GM21825 (cell line): Measurements from ENCODE around the gene RPL22.

Experiments
- ATAC-seq: cut with Tn5 transposase; IDR thresholded peaks from one replicate; pipeline ENCODE4 v1.9.1; 2021; ENCODE audit warnings: mild to moderate bottlenecking, moderate library complexity; ENCODE audit not compliant: unreplicated experiment

Gene RPL22

DNA sequence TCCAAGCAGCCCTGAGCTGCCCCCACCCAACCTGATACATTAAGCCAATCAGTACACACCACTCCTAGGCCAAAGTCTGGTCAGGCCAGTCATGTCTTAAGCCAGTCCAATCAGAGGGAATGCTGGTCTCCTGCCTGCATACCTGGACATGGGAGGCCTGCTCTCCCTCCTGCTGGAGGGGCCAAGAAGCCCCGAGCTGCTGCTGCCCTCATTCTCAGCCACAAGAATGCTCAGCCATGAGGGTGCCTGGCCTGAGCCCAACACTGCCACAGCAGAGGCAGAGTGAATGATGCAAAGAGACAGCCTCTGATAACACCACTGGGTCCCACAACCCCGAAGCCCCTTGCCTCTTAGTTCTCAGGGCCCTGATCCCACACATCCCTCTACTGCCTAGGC, 42.3 kb downstream of the RPL22 start:
- no peak for ATAC-seq

DNA sequence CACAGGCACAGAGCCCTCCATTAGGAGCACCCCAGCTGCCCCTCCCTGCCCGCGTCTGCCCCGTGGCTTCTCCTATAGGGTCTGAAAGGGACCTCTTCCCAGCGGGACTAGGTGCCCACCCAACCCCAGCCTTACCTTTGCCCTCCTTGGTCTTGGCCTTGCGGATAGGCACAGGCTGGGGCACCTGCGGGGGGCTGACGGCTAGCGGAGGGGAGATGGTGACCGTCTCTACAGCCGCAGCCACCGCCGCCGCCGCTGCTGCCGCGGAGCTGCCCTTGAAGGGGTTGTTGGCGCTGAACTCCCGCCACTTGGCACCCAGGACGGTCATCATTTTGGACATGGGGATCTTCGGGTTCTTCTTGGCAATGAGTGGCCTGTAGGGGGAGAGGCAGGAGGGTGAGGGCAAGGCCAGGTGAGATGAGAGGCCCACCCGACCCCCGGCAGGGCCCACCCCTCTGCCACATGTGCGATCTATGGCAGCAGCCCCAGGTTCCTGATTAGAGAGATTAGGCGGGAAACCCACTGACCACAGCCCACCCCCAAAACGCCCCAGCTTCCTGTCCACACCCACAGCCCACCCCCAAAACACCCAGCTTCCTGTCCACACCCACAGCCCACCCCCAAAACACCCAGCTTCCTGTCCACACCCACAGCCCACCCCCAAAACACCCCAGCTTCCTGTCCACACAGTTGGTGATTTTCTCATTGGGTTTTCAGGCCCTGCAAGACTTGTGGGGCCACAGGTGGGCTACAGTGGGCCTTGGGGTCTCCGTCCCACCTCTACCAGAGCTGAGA, 44.7 kb downstream of the RPL22 start:
- no peak for ATAC-seq

DNA sequence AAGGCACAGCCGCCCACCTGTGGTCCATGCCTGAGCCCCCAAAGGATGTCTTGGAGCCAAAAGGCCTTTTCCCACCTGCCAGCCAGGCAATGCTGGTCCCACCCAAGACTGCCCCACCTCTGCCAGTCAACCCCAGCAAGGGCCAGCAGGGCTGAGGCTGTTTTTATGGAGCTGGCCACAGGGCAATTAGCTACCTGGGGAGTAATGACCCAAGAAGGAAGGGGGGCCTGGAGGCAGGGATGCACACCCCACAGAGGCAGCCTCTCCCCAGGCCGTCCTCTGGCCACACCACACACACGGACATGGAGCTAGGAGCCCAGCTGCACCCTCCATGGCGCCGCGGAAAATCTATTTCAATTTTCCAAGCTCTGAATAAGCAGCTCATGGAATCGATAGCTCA, 46.5 kb downstream of the RPL22 start:
- no peak for ATAC-seq

DNA sequence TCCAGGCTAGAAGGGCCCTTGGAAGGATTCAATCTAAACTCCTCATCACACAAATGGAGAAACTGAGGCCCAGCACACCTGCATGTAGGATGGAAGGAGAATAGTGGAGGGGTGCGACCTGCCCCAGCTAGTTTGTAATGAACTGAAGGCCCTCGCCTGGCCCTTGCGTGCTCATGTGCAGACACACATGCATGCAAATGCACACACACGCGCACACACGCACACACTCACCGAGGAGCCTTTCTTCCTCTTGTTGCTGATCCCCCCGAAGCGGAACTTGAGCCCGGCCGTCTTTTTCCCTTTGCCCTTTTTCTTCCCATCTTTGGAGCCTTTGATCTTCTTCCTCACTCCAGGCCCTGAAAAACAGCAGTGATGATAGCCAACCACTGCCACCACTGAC, 47.2 kb downstream of the RPL22 start:
- ATAC-seq: no peak

DNA sequence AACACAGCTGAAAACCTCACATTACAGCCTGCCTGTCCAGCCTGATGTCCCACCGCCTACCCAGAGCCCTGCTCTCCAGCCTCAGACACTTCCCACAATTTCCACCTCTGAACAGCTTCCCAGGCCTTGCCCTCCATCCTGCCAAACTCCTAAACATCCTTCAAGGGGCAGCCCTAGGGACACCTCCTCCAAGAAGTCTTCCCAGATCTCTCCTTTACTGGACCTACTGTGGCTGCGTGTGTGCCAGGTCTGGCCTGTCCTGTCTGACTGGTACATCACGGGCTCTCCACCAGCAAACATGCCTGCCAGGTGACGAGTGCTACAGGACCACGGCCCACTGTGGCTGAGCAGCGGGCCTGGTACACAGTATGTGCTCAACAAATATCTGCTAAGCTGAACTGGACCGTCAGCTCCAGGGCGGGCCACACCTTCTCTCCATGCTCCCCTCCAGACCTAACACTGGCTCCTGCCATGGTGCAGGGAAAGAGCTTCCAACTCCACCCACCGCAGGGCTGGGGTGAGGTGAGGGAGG, 48.0 kb downstream of the RPL22 start:
- ATAC-seq: no peak

DNA sequence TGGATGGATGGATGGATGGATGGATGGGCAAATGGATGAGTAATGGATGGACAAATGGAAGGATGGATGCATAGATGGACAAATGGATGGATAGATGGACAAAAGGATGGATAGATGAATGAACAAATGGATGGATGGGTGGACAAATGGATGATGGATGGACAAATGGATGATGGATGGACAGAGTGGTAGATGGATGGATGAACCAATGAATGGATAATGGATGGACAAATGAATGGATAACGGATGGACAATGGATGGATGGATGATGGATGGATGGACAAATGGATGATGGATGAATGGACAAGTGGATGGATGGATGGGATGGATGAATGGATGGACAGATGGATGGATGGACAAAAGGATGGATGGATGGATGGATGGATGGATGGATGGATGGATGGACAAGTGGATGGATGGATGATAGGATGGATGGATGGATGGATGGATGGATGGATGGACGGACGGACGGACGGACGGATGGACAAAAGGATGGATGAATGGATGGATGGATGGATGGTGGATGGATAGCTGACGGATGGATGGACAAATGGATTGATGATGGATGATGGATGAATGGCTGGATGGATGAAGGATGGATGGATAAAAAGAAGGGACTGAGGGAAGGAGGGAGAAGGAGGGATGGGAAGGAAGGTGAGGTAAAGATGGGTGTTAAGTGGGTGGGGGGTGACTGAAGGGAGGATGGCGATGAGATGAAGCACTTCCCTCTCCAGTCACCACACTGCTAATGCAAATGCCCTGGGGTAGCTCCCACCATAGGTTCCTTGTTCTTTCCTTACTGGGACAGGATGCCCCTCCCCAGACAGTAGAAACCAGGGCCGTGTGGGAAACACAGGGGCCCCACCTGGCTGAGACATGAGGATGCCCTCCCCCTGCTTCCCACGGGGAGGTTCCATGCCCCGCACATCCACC, 49.1 kb downstream of the RPL22 start:
- no peak for ATAC-seq

DNA sequence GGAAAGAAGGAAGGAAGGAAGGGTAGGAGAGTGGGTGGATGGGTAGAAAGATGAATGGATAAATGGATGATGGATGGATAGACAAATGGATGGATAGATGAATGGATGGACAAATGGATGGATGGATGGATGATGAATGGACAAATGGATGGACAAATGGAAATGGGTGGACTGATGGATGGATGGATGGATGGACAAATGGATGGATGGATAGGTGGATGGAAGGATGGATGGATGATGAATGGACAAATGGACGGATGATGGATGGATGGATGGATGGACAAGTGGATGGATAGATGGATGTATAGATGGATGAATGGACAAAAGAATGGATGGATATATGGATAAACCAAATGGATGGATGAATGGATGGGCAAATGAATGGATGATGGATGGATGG, 49.8 kb downstream of the RPL22 start:
- ATAC-seq: no peak

DNA sequence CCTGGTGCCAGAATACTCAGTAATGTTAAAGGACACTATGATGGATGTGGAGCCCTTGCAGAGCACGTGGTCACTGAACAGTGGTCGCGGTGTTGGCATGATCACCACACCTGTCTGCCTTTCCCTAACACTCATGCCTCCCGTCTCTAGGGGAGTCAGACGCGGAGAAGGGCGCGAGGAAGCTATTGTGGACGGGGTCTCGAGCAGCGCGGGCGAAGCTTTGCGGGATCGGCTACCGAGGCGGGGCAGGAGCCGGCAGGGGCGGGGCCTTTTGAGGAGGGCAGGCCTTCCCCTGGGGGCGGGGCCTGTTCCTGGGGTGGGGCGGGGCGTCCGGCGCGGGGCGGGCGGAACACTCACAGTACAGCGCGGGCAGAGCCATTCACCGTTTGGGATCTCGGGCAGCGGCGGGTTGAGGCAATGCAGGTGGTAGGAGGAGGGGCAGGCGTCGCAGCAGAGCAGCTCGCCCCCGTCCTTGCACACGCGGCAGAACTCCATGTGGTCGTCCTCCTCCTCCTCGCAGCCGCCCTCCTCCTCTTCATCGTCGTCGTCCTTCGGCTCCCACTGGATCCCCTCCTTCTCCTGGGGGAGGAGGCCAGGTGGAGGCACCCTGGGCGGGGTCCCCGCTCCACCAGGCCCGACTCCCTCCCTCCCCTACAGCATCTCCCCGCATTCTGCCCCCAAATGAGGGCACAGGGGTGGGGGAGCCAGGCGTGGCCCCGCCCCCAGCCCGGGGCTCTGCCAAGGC, 50.7 kb downstream of the RPL22 start:
- no peak for ATAC-seq

DNA sequence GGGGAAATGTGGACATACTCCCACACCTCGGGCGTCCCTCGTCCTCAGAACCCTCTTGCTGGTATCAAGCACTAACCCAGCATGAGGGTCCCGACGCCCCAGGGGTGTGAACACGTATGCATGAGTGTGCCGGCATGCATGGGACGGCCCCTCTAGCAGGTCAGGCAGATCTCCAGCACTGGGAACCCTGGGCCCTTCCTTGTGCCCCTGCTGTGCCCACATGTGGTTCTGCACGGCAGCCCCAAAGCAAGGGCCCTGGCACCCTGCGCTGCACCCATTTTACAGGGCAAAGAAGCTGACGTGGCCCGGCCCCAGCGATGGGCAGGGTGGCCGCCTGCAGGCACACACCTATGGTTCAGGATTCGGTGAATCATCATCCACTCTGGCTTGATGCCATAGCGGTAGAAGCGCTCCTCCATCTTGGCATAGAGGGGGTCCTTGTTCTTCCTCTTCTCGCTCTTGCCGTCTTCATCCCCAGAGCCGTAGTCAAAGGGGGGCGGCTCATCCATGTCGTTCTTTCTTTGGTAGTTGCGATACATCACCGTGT, 53.5 kb downstream of the RPL22 start:
- no peak for ATAC-seq

DNA sequence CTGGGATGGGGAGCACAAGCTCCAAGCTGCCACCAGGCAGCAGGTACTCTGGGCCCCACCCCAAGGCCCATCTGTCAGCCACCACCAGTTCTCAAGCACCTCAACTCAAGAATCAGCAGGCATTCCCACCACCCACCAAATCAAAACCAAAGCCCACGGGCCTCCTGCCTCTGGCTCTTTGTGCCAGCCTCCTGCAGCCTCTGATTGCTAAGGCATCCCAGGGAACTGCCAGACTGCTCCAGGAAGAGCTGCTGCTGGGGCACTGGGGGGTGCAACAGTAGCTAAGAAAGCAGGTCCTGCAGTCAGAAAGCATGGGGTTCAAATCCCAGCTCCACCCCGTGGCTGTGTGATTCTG, 54.0 kb downstream of the RPL22 start:
- no peak for ATAC-seq

DNA sequence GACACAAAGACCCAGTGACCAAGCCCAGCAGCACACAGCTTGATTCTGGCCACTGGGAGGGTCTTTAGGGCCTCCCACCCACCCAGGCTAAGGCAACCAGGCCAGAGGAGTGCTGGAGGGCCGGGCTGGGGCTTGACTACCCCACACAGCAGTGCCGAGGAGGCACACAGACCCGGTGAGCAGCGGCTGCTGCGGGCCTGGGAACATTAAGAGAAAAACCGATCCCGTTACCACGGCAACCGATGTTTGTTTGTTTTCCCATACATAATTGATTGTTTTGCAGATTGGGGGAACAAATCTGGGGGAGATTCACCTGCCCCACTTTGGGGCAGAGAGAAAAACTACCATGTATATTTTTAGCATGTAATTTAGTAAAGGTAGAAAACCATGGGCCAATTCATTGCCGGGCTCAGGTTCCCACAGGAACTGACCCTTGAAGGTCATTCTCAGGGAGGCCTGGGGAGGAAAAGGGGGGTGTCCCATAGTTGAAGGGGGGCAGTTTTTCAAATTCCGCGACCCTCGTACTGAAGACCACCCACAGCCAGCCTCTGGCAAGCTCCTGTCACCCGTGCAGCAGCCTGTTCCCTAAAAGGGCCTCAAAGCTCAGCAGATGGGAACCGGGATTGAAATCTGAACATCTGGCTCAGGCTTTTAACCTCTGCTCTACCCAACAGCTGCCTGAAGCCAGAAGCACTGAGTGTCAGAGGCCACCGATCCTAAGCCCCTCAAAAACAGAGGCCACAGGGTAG, 54.6 kb downstream of the RPL22 start:
- ATAC-seq: no peak

DNA sequence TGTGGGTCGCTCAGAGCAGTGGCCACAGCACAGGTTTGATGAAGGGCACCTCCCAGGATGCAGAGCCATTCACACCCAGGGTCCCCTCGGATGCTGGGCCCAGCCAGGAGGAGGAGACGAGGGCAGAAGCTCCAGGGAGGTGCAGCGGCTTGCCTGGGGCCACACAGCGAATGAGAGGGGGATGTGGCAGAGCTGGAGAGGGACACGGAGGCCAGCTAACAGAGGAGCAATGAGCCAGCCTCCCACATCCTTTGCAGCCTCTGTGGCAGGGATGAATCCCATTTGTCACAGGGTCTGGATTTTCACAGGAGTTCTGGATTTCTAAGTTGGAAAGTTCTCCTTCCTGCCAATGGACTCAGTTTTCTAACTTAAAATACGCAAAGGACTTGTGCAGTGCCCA, 55.2 kb downstream of the RPL22 start:
- ATAC-seq: no peak

DNA sequence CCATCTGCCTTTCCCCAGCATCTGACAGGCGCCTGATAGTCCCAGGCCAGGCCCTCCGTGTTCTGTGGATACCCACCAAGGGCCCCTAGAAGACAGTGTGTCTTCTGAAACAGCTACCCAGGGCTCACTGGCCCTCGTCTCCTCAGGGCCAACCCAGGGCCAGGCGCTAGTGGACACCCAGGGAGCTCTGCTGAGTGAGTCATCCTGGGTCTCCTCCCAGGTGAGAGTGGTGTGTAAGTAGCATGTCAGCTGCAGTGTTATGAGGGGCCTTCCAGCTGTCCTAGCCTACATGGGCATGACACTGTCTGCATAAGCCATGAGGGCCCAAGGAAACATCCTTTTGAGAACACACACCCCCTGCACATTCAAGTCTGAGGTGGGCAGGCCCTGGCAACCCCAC, 56.0 kb downstream of the RPL22 start:
- ATAC-seq: no peak

DNA sequence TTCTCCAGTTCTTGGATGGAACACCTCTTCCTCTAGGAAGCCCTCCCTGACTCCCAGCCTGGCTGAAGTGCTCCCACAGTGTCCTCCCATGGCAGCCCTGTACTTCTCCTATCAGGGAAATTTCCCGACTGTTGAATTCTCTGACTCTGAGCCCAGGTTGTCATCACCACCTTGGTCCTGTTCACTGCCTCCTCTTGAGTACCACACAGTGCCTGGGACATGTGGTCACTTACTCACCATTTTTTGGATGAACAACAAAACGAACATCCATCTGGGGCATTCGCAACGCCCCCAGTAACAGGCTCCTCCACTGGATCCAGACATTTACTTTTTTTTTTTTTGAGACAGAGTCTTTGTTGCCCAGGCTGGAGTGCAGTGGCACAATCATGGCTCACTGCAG, 56.7 kb downstream of the RPL22 start:
- ATAC-seq: no peak

DNA sequence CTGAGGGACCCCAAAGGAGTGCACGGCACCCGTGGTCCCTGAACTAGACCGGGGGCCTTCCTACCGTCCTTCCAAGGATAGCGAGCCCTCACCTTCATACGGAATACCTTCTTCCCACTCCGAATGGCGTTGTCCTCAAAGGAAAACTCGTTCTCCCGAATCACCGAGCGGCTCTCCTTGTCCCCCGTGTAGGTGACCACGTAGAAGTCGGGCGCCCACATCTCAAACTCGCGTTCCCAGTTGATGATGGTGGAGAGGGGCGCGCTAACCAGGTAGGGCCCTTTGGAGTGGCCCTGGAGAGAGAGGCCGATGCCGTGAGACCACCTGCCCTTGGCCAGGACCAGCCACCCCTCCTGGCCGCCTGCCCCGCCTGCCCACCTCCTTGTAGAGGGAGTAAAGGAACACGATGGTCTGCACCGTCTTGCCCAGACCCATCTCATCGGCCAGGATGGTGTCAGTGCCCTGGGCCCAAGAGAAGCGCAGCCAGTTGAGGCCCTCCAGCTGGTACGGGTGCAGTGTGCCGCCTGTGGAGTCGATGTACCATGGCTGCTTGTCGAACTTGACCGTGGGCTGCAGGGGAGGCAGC, 57.3 kb downstream of the RPL22 start:
- no peak for ATAC-seq

DNA sequence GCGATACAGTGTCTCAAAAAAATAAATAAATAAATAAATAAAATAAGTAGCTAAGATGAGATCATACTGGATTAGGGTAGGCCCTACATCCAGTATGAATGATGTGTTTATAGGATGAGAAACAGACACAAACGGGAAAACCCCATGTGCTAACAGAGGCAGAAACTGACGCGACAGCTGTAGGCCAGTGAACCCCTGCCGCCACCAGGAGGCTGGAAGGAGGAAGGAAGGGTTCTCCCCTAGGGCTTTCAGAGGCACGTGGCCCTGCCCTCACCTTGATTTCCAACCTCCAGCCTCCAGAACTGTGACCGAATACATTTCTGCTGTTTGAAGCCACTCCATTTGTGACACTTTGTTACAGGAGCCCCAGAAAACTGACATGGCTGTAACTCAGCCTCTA, 57.8 kb downstream of the RPL22 start:
- no peak for ATAC-seq

DNA sequence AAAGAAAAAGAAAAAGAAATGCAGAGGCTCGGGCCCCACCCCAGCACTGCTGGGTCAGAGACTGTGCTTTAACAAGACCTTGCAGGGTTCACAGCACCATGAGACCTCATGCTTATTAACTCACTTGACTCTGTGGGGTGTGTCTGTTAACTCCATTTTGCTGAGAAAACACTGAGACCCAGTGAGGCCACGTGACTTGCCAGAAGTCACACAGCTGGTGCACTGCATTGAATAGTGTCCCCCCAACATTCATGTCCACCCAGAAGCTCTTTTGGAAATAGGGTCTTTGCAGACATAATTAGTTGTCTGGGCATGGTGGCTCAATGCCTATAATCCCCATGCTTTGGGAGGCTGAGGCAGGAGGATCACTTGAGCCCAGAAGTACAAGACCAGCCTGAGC, 59.0 kb downstream of the RPL22 start:
- no peak for ATAC-seq

DNA sequence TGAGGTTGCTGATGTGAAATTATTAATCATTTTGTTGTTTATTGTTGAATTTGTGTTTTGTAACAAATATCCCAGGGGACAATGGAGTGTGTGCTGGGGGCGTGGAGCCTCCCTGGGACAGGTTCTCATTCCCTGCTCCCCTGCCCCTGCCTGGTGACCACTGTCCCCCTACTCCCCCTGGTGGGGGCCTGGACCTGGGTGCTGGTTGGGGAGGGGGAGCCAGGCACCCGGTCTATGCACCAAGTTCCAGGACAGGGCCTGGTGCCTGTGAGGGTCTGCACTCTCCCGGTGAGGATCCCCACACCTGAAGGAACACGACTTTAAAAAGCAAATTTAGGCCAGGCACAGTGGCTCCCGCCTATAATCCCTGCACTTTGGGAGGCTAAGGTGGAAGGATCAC, 61.6 kb downstream of the RPL22 start:
- no peak for ATAC-seq

DNA sequence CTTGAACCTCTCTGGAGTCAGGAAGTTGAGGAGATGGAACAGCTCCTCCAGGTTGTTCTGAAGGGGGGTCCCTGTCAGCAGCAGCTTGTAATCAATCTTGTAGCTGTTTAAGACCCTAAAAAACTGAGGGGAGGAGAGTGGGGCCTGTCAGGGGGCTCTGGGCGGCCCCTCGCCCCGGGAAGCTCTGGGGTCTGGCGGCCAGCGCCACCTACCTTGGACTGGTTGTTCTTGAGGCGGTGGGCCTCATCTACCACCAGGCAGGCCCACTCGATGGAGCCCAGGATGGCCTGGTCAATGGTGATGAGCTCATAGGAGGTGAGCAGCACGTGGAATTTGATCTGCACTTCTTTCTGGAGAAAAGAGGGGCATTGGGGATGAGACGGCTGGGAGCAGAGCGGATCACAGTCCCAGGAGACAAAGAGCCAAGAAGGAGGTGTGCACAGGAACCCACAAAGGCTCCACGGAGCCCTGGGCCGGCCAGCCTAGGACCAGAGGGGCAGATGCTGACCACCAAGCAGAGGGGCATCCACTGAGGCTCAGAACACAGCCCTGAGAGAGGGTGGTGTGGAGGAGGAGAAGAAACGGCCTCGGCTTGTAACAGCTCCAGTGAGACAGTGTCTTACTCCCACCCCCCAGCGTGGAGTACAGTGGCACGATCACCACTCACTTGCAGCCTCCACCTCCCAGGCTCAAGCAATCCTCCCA, 62.7 kb downstream of the RPL22 start:
- ATAC-seq: no peak
